H9 (cell line): ENCODE measurements around the gene ITIH6. TPM values are rescaled to one million over a fixed set of nuclear protein-coding genes. Genes with fewer than 3 reads are reported as not detected.

ENCODE experiments used
- DNase-seq: peaks from one replicate; pipeline ENCODE4 v3.0.0-alpha.2; 2017
- H2AFZ ChIP-seq: one replicate; pipeline ENCODE4 v1.6.1; 2013; ENCODE audit warnings: mild to moderate bottlenecking, low read length, control low read depth, moderate library complexity
- H2AK5ac ChIP-seq: 2 replicates; pipeline ENCODE4 v1.6.1; 2013; ENCODE audit warnings: low read length, control low read depth, mixed read lengths; ENCODE audit not compliant: insufficient read length
- H2BK120ac ChIP-seq: one replicate; pipeline ENCODE4 v1.6.1; 2013; ENCODE audit warnings: low read depth, mild to moderate bottlenecking, low read length, control low read depth, inconsistent platforms; ENCODE audit not compliant: poor library complexity, severe bottlenecking
- H2BK12ac ChIP-seq: 2 replicates; pipeline ENCODE4 v1.6.1; 2013; ENCODE audit warnings: low read length, control low read depth, mixed read lengths, low read depth; ENCODE audit not compliant: insufficient read length
- H2BK15ac ChIP-seq: 2 replicates; pipeline ENCODE4 v1.6.1; 2013; ENCODE audit warnings: low read depth, low read length, control low read depth
- H2BK20ac ChIP-seq: one replicate; pipeline ENCODE4 v1.6.1; 2013; ENCODE audit warnings: low read depth, mild to moderate bottlenecking, low read length, control low read depth, inconsistent platforms; ENCODE audit not compliant: poor library complexity, severe bottlenecking
- H2BK5ac ChIP-seq: 2 replicates; pipeline ENCODE4 v1.6.1; 2013; ENCODE audit warnings: low read length, control low read depth, mixed read lengths; ENCODE audit not compliant: insufficient read length
- H3K14ac ChIP-seq: 2 replicates; pipeline ENCODE4 v1.6.1; 2013; ENCODE audit warnings: low read length, control low read depth; ENCODE audit not compliant: insufficient read depth
- H3K18ac ChIP-seq: 2 replicates; pipeline ENCODE4 v1.6.1; 2013; ENCODE audit warnings: low read depth, mild to moderate bottlenecking, mixed read lengths, low read length, control low read depth; ENCODE audit not compliant: insufficient read length
- H3K23ac ChIP-seq: 2 replicates; pipeline ENCODE4 v1.6.1; 2013; ENCODE audit warnings: low read length, control low read depth, mixed read lengths, low read depth; ENCODE audit not compliant: insufficient read length
- H3K23me2 ChIP-seq: 2 replicates; pipeline ENCODE4 v1.6.1; 2013; ENCODE audit warnings: low read depth, mild to moderate bottlenecking, mixed read lengths, low read length, control low read depth; ENCODE audit not compliant: insufficient read length, poor library complexity, severe bottlenecking
- H3K27ac ChIP-seq: 2 replicates; pipeline ENCODE4 v1.5.1; 2013; ENCODE audit warnings: low read length, control low read depth, mixed read lengths, low read depth; ENCODE audit not compliant: insufficient read length
- H3K27me3 ChIP-seq: 2 replicates; pipeline ENCODE4 v1.6.1; 2013; ENCODE audit warnings: low read length, control low read depth, inconsistent platforms; ENCODE audit not compliant: insufficient read depth
- H3K4ac ChIP-seq: 2 replicates; pipeline ENCODE4 v1.6.1; 2013; ENCODE audit warnings: low read depth, mild to moderate bottlenecking, control low read depth, inconsistent platforms, low read length, moderate library complexity
- H3K4me1 ChIP-seq: 2 replicates; pipeline ENCODE4 v1.6.1; 2013; ENCODE audit warnings: low read length, control low read depth, inconsistent platforms; ENCODE audit not compliant: insufficient read depth
- H3K4me2 ChIP-seq: 2 replicates; pipeline ENCODE4 v1.6.1; 2013; ENCODE audit warnings: low read length, control low read depth, mixed read lengths; ENCODE audit not compliant: insufficient read length, insufficient read depth
- H3K56ac ChIP-seq: 2 replicates; pipeline ENCODE4 v1.6.1; 2013; ENCODE audit warnings: low read depth, mild to moderate bottlenecking, mixed read lengths, low read length, control low read depth; ENCODE audit not compliant: insufficient read length
- H3K79me1 ChIP-seq: 2 replicates; pipeline ENCODE4 v1.6.1; 2013; ENCODE audit warnings: low read depth, mild to moderate bottlenecking, moderate library complexity, low read length, control low read depth, inconsistent platforms; ENCODE audit not compliant: insufficient read depth, poor library complexity, severe bottlenecking
- H3K79me2 ChIP-seq: 2 replicates; pipeline ENCODE4 v1.6.1; 2013; ENCODE audit warnings: low read length, control low read depth, inconsistent platforms; ENCODE audit not compliant: insufficient read depth
- H3K9ac ChIP-seq: 2 replicates; pipeline ENCODE4 v1.6.1; 2013; ENCODE audit warnings: low read length, control low read depth, mixed read lengths; ENCODE audit not compliant: insufficient read length; ENCODE audit errors: extremely low read depth
- H3K9me3 ChIP-seq: one replicate; pipeline ENCODE4 v1.6.1; 2013; ENCODE audit warnings: low read depth, low read length, inconsistent platforms; ENCODE audit not compliant: control insufficient read depth
- H3T11ph ChIP-seq: one replicate; pipeline ENCODE4 v1.6.1; 2013; ENCODE audit warnings: mild to moderate bottlenecking, low read length, control low read depth, inconsistent platforms
- H4K20me1 ChIP-seq: one replicate; pipeline ENCODE4 v1.6.1; 2013; ENCODE audit not compliant: control insufficient read depth, insufficient read length, insufficient read depth
- H4K5ac ChIP-seq: 2 replicates; pipeline ENCODE4 v1.6.1; 2013; ENCODE audit warnings: low read depth, mild to moderate bottlenecking, mixed read lengths, low read length, control low read depth; ENCODE audit not compliant: insufficient read length
- H4K8ac ChIP-seq: replicated peaks from 2 replicates; pipeline ENCODE4 v1.6.1; 2013; ENCODE audit warnings: low read length, control low read depth, mixed read lengths, low read depth; ENCODE audit not compliant: insufficient read length
- H4K91ac ChIP-seq: 2 replicates; pipeline ENCODE4 v1.6.1; 2013; ENCODE audit warnings: low read depth, mild to moderate bottlenecking, moderate library complexity, mixed read lengths, low read length, control low read depth; ENCODE audit not compliant: insufficient read length
- H3K27ac Mint-ChIP-seq, 3 experiments: 2 replicates in 2 of 3; 3 replicates in 1 of 3; pipeline ENCODE4 v1.8.0; 2020 to 2021; ENCODE audit warnings: mixed read lengths in 3 of 3, mild to moderate bottlenecking in 1 of 3, moderate library complexity in 1 of 3
- H3K27me3 Mint-ChIP-seq: 2 replicates; pipeline ENCODE4 v1.8.0; 2021; ENCODE audit warnings: low read depth, mild to moderate bottlenecking, moderate library complexity, mixed read lengths
- H3K36me3 Mint-ChIP-seq, 3 experiments: 2 replicates in 2 of 3; 3 replicates in 1 of 3; pipeline ENCODE4 v1.8.0; 2020 to 2021; ENCODE audit warnings: low read depth in 3 of 3, mixed read lengths in 3 of 3; ENCODE audit not compliant: insufficient read depth in 1 of 3
- H3K4me1 Mint-ChIP-seq, 2 experiments: 2 replicates each; pipeline ENCODE4 v1.8.0; 2020; ENCODE audit warnings: mixed read lengths in 2 of 2
- H3K4me3 Mint-ChIP-seq, 2 experiments: 2 replicates in 1 of 2; 3 replicates in 1 of 2; pipeline ENCODE4 v1.8.0; 2020 to 2021; ENCODE audit warnings: mild to moderate bottlenecking in 2 of 2, mixed read lengths in 2 of 2, moderate library complexity in 1 of 2
- H3K9me3 Mint-ChIP-seq, 2 experiments: 2 replicates in 1 of 2; 3 replicates in 1 of 2; pipeline ENCODE4 v1.8.0; 2020; ENCODE audit warnings: mild to moderate bottlenecking in 2 of 2, mixed read lengths in 2 of 2, moderate library complexity in 1 of 2
- CTCF ChIP-seq: fragments of 200-600 bp; sonication (generic); conservative IDR thresholded peaks from 3 replicates; pipeline ENCODE4 v1.8.0; 2021; ENCODE audit warnings: antibody characterized with exemption, mild to moderate bottlenecking
- WGBS: extraction: QIAGEN DNeasy Blood & Tissue Kit; methylation state at CpG from one replicate; pipeline ENCODE4 v1.1.7; 2013; ENCODE audit warnings: missing lambda C conversion rate, low lambda C conversion rate, mixed read lengths; ENCODE audit not compliant: insufficient read length; ENCODE audit errors: extremely low coverage; 5-methylcytosine and 5-hydroxymethylcytosine counted together
- total RNA-seq: library from RNA; stranded (reverse); gene quantifications from 2 replicates; pipeline ENCODE4 v1.2.1, GENCODE V29; 2021

ITIH6 gene
- total RNA-seq, 1 experiment from 2014 or later, result not detected

- H3K56ac ChIP-seq, result no peak overlapping the region
- peaks cover 53 to 54% of the 10 kb centered on the region in 2 experiments for H3K9me3 Mint-ChIP-seq
- H2BK15ac ChIP-seq, result no peak overlapping the region
- no peak overlapping the region for H3K27ac ChIP-seq
- no peak overlapping the region for H3T11ph ChIP-seq
- no peak overlapping the region for H3K9ac ChIP-seq
- H2BK20ac ChIP-seq, result no peak overlapping the region
- H3K27me3 ChIP-seq, result no peaks in the 10 kb centered on the region
- no peak overlapping the region for H3K23ac ChIP-seq
- H3K4me1 Mint-ChIP-seq, result peaks cover 3% of the 10 kb centered on the region in 2 experiments; a peak in 2 of 4 replicates
- DNase-seq, result no peak
- H3K36me3 Mint-ChIP-seq, result 0 out of 7 replicates have a peak, but pooled peaks cover 0 to 2% (median 0%) of the 10 kb centered on the region in 3 experiments
- H3K9me3 ChIP-seq, result peaks cover 34% of the 10 kb centered on the region
- H4K20me1 ChIP-seq, result no peaks in the 10 kb centered on the region
- H3K18ac ChIP-seq, result no peak overlapping the region
- H4K91ac ChIP-seq, result no peak overlapping the region
- no peak overlapping the region for H3K4me2 ChIP-seq
- no peak overlapping the region for H3K4ac ChIP-seq
- H2BK12ac ChIP-seq, result no peak overlapping the region
- H4K5ac ChIP-seq, result no peak overlapping the region
- no peak overlapping the region for H2AFZ ChIP-seq
- H3K14ac ChIP-seq, result no peak overlapping the region
- no peak overlapping the region for H2BK120ac ChIP-seq
- no peaks in the 10 kb centered on the region for H3K4me1 ChIP-seq
- no CpG with 5 or more reads among the region's 14 CpGs for WGBS
- no peaks in the 10 kb centered on the region for H3K23me2 ChIP-seq
- no peak overlapping the region for H2BK5ac ChIP-seq
- peaks cover 2% of the 10 kb centered on the region; the same call in 1 of the 2 replicates for H3K27me3 Mint-ChIP-seq
- no peak overlapping the region for H4K8ac ChIP-seq
- H3K4me3 Mint-ChIP-seq, result no peak overlapping the region
- H3K79me1 ChIP-seq, result no peaks in the 10 kb centered on the region
- H3K27ac Mint-ChIP-seq, result no peak overlapping the region
- H2AK5ac ChIP-seq, result no peak overlapping the region
- H3K79me2 ChIP-seq, result no peaks in the 10 kb centered on the region
- no peak for TF ChIP-seq CTCF
Measured at GRCh38 chrX:54711735-54712134, 86.3 kb downstream of the ITIH6 start.
